PC-3 (cell line): Measurements from ENCODE around the gene MTG1. TPM values are rescaled to one million over a fixed set of nuclear protein-coding genes. Genes with fewer than 3 reads are reported as not detected.
"Not testable (repeated sequence)": the region's sequence is repeated elsewhere in the genome, so short reads cannot be mapped to it uniquely, and the experiment has no call there.

Experiments
- ATAC-seq: fragments of 200-7000 bp; cut with Tn5 transposase; 2 replicates; pipeline ENCODE4 v1.9.1; 2020; ENCODE audit warnings: mild to moderate bottlenecking, moderate library complexity
- BruUV-seq: library from RNA; stranded (reverse); fragments of 400-500 nt; replicated peaks from 2 replicates; lab custom pipeline; 2021; lab: Mats Ljungman, UMichigan
- CTCF ChIA-PET: fragments of 300-600 bp; sonication (Branson Sonifier 250); formaldehyde crosslinking; loops from one replicate; lab custom pipeline; 2022; ENCODE audit warnings: antibody characterized with exemption; lab: Charles Lee
- POLR2A ChIA-PET: fragments of 300-600 bp; sonication (Branson Sonifier 250); formaldehyde crosslinking; loops from one replicate; lab custom pipeline; 2022; ENCODE audit warnings: antibody characterized with exemption; ENCODE audit not compliant: unreplicated experiment; lab: Charles Lee
- DNase-seq: peaks from one replicate; pipeline ENCODE4 v3.0.0-alpha.2; 2015
- H2AFZ ChIP-seq: fragments of 300-600 bp; sonication (generic); 2 replicates; pipeline ENCODE4 v1.6.0; 2016; ENCODE audit warnings: antibody characterized with exemption, low read length
- H3F3A ChIP-seq: fragments of 300-600 bp; sonication (generic); one replicate; pipeline ENCODE4 v1.6.0; 2017; ENCODE audit warnings: antibody characterized with exemption, low read length, control low read depth, mild to moderate bottlenecking; ENCODE audit not compliant: unreplicated experiment
- H3K27ac ChIP-seq: fragments of 300-600 bp; sonication (generic); 2 replicates; pipeline ENCODE4 v1.5.1; 2016; ENCODE audit warnings: mild to moderate bottlenecking, low read length
- H3K27me3 ChIP-seq: fragments of 300-600 bp; sonication (generic); 2 replicates; pipeline ENCODE4 v1.6.1; 2016; ENCODE audit warnings: low read length, mixed read lengths
- H3K36me3 ChIP-seq: fragments of 300-600 bp; sonication (generic); 2 replicates; pipeline ENCODE4 v1.6.1; 2016; ENCODE audit warnings: low read depth, mixed run types, low read length, mixed read lengths
- H3K4me1 ChIP-seq: fragments of 300-600 bp; sonication (generic); 2 replicates; pipeline ENCODE4 v1.5.1; 2016; ENCODE audit warnings: low read length; ENCODE audit not compliant: insufficient read depth
- H3K4me2 ChIP-seq: fragments of 300-600 bp; sonication (generic); 2 replicates; pipeline ENCODE4 v1.6.0; 2016; ENCODE audit warnings: low read length
- H3K4me3 ChIP-seq: fragments of 300-600 bp; sonication (generic); 2 replicates; pipeline ENCODE4 v1.5.1; 2016; ENCODE audit warnings: mild to moderate bottlenecking, low read length, mixed read lengths
- H3K79me2 ChIP-seq: fragments of 300-600 bp; sonication (generic); 2 replicates; pipeline ENCODE4 v1.6.1; 2017; ENCODE audit warnings: low read length, mixed read lengths
- H3K9ac ChIP-seq: fragments of 300-600 bp; sonication (generic); 2 replicates; pipeline ENCODE4 v1.6.0; 2016; ENCODE audit warnings: mild to moderate bottlenecking, low read length
- H3K9me2 ChIP-seq: fragments of 300-600 bp; sonication (generic); replicated peaks from 2 replicates; pipeline ENCODE4 v1.6.1; 2016; ENCODE audit warnings: mixed run types, low read length, mixed read lengths
- H3K9me3 ChIP-seq: fragments of 300-600 bp; sonication (generic); 2 replicates; pipeline ENCODE4 v1.6.1; 2016; ENCODE audit warnings: low read length, mixed read lengths
- H4K20me1 ChIP-seq: fragments of 300-600 bp; sonication (generic); 2 replicates; pipeline ENCODE4 v1.6.1; 2016; ENCODE audit warnings: low read length, mixed read lengths
- CTCF ChIP-seq: fragments of 300-600 bp; sonication (generic); conservative IDR thresholded peaks from 2 replicates; pipeline ENCODE4 v1.5.1; 2017; ENCODE audit warnings: antibody characterized with exemption, low read depth, mild to moderate bottlenecking, low read length
- EZH2 ChIP-seq: fragments of 300-600 bp; sonication (generic); IDR thresholded peaks from one replicate; pipeline ENCODE4 v1.6.1; 2017; ENCODE audit warnings: antibody characterized with exemption, mild to moderate bottlenecking, low read length; ENCODE audit not compliant: unreplicated experiment
- EZH2phosphoT487 ChIP-seq: fragments of 300-600 bp; sonication (generic); IDR thresholded peaks from 2 replicates; pipeline ENCODE4 v1.6.1; 2018; ENCODE audit warnings: mild to moderate bottlenecking, antibody characterized with exemption, low read length, borderline replicate concordance
- intact Hi-C: fragments of 100-400 bp; cut with micrococcal nuclease; formaldehyde crosslinking; loops from 2 replicates; pipeline ENCODE4 v1.9.0; 2023
- total RNA-seq: library from RNA; depleted of rRNA; stranded (reverse); fragments of >200 nt; gene quantifications from 2 replicates; pipeline ENCODE4 v1.2.3, GENCODE V29; 2014

MTG1 gene
- total RNA-seq, 1 experiment from 2014 or later = 39.4 TPM

DNA sequence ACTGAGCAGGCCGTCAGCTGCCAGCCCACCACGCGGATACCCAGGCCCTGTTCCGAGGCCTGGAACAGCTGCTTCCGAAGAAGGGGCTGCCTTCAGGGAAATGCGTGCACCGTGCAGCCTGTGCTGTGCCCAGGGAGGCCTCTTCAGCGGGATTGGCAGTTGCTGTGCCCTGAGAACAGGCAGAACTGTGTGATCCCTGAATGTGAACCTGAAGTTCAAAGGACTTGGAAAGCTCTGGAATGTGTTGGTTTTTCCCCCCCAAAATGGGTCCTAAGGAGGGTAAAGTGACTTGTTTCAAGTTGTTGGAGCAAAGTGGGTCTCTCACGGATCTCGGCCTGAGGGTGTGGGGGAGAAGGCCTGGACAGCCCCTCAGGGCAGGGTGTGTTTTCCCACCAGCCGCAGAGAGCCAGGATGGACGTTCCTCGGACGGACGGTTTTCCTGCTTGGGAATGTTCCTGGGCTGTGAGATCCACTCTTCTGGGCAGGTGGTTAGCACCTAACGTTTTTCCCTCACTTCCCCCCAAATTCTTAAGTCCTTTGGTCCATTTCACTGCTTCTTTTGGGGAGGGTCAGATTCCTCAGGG, 28.4 kb downstream of the MTG1 start:
- BruUV-seq = no TSS peak
- no peaks in the 10 kb centered on the region for H3K4me1 ChIP-seq
- TF ChIP-seq CTCF (no peak), EZH2phosphoT487 (no peak), EZH2 (no peak)
- H3K36me3 ChIP-seq = no peaks in the 10 kb centered on the region
- CTCF ChIA-PET = no interaction called here
- no peak overlapping the region for H2AFZ ChIP-seq
- H3K4me2 ChIP-seq = no peak overlapping the region
- no peak overlapping the region for H3K4me3 ChIP-seq
- ATAC-seq (no peak), DNase-seq (no peak)
- intact Hi-C loops = no loop called here
- H3K9ac ChIP-seq = no peak overlapping the region
- POLR2A ChIA-PET = no interaction called here
- no peaks in the 10 kb centered on the region for H4K20me1 ChIP-seq
- H3K9me3 ChIP-seq = no peaks in the 10 kb centered on the region
- H3K27me3 ChIP-seq = no peaks in the 10 kb centered on the region
- no peaks in the 10 kb centered on the region for H3K9me2 ChIP-seq
- no peaks in the 10 kb centered on the region for H3F3A ChIP-seq
- no peaks in the 10 kb centered on the region for H3K79me2 ChIP-seq
- H3K27ac ChIP-seq = no peak overlapping the region

- H3K9me2 ChIP-seq = no peaks in the 10 kb centered on the region
- ChIA-PET POLR2A (no interaction called here), CTCF (no interaction called here)
- H3K4me3 ChIP-seq = no peak overlapping the region
- no peaks in the 10 kb centered on the region for H3K36me3 ChIP-seq
- H3K4me1 ChIP-seq = no peaks in the 10 kb centered on the region
- no peak overlapping the region for H3K27ac ChIP-seq
- no peaks in the 10 kb centered on the region for H3K79me2 ChIP-seq
- no peaks in the 10 kb centered on the region for H4K20me1 ChIP-seq
- TF ChIP-seq EZH2 = no peak
- TF ChIP-seq CTCF = no peak
- TF ChIP-seq EZH2phosphoT487 = no peak
- H3K9ac ChIP-seq = no peak overlapping the region
- no peaks in the 10 kb centered on the region for H3F3A ChIP-seq
- no peaks in the 10 kb centered on the region for H3K27me3 ChIP-seq
- H3K9me3 ChIP-seq = no peaks in the 10 kb centered on the region
- H3K4me2 ChIP-seq = no peak overlapping the region
- no peak overlapping the region for H2AFZ ChIP-seq
- ATAC-seq (peak; percentile 32), DNase-seq (no peak)
- no TSS peak for BruUV-seq
- intact Hi-C loops = no loop called here
These were observed 29.1 kb downstream of the MTG1 start for GRCh38 chr10:133422807-133423771.

- H4K20me1 ChIP-seq, DNase-seq, H3F3A ChIP-seq, H3K36me3 ChIP-seq, BruUV-seq, H3K27me3 ChIP-seq, H3K4me2 ChIP-seq, CTCF ChIA-PET, H3K9me2 ChIP-seq, POLR2A ChIA-PET, H3K79me2 ChIP-seq, H2AFZ ChIP-seq, intact Hi-C loops, H3K9ac ChIP-seq, ATAC-seq, H3K9me3 ChIP-seq, H3K4me1 ChIP-seq, H3K4me3 ChIP-seq, H3K27ac ChIP-seq: not testable (repeated sequence)
These were observed 30.1 kb downstream of the MTG1 start for GRCh38 chr10:133424102-133424501.

- H3K36me3 ChIP-seq, BruUV-seq, H3K4me2 ChIP-seq, H4K20me1 ChIP-seq, DNase-seq, H3K9me3 ChIP-seq, ATAC-seq, H3K27me3 ChIP-seq, POLR2A ChIA-PET, H3K9ac ChIP-seq, H3K4me3 ChIP-seq, H2AFZ ChIP-seq, H3F3A ChIP-seq, H3K79me2 ChIP-seq, CTCF ChIA-PET, intact Hi-C loops, H3K27ac ChIP-seq, H3K4me1 ChIP-seq, H3K9me2 ChIP-seq: not testable (repeated sequence)
These were observed 30.6 kb downstream of the MTG1 start, which contains the start of gene SPRN for GRCh38 chr10:133424601-133425000. Gene SPRN (minus strand): TSS chr10:133424625. CDS start chr10:133423681, 944 bp downstream.

- H3K9ac ChIP-seq, H3K36me3 ChIP-seq, H3K79me2 ChIP-seq, H2AFZ ChIP-seq, ATAC-seq, H3K9me2 ChIP-seq, DNase-seq, H4K20me1 ChIP-seq, H3K27ac ChIP-seq, H3K9me3 ChIP-seq, H3K27me3 ChIP-seq, H3K4me2 ChIP-seq, BruUV-seq, H3K4me1 ChIP-seq, H3F3A ChIP-seq, CTCF ChIA-PET, H3K4me3 ChIP-seq, intact Hi-C loops, POLR2A ChIA-PET: not testable (repeated sequence)
These were observed 35.6 kb downstream of the MTG1 start for GRCh38 chr10:133429571-133429970.
